GM18861 (cell line): ENCODE measurements around the gene TRPM5.

Experiments used
- ATAC-seq: cut with Tn5 transposase; IDR thresholded peaks from one replicate; pipeline ENCODE4 v1.9.1; 2021; ENCODE audit not compliant: unreplicated experiment

TRPM5 gene

DNA sequence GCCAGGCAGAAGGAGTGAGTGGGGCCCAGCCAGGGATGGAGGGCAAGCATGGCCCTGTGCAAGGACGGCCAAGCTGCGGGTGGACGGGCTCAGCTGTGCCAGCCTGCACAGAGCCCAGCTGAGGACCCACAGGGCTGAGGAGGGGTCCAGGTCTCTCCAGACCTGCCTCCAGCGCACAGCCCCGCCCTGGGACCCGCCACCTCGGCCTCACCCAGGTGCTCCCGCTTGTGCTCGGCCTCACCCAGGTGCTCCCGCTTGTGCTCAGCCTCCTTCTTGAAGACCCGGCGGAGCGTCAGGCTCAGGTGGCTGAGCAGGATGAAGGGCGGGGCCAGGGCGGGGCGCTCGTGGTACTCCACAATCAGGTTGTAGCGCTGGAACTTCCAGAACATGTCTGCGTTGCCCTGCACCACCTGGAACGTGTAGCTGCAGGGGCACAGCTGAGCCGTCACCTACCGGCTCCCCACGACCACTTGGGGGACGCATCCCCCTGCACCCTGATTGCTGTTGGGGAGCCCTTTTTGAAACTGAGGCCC lies 37.4 kb downstream of the TRPM5 start:
- no peak for ATAC-seq

DNA sequence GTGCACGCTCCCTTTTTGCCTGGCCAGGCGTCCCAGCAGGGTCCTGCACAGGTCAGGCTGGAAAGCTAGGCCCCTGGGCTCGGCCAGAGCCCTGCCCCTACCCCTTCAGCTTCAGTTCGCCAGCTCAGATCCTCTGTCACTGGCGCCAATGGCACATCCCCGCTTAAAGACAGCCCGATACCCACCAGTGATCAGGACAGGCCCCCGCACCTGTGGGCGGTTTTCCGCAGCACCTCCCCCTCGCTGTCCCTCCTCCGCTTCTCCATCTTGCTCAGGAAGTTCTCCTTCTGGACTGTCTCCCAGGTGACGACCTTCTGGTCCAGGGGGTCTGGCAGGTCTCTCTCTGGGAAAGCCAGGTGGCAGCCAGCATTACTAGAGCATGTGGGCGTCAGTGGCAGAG lies 37.9 kb downstream of the TRPM5 start:
- no peak for ATAC-seq

DNA sequence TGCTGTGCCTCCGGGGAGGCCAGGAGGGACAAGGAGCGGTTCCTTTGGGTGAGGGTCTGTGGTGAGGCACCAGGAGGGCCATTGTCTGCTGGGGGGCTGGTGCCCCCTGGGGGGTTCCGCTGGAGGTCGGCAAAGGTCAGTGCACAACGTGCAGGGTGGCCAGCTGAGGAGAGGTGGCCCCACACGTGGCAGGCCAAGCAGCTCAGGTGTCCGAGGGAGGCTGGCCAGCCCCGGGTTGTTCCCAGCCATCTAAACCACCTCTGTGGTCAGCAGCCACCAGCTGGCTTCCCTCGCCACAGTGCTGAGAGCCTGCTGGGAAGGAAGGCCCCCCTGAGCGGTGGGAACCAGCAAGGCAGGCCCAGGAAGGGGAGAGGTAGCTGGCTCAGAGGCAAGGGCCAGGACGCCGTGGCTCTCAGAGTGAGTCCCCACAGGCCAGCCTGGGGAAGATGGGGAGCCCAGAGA lies 39.5 kb downstream of the TRPM5 start:
- ATAC-seq = no peak

DNA sequence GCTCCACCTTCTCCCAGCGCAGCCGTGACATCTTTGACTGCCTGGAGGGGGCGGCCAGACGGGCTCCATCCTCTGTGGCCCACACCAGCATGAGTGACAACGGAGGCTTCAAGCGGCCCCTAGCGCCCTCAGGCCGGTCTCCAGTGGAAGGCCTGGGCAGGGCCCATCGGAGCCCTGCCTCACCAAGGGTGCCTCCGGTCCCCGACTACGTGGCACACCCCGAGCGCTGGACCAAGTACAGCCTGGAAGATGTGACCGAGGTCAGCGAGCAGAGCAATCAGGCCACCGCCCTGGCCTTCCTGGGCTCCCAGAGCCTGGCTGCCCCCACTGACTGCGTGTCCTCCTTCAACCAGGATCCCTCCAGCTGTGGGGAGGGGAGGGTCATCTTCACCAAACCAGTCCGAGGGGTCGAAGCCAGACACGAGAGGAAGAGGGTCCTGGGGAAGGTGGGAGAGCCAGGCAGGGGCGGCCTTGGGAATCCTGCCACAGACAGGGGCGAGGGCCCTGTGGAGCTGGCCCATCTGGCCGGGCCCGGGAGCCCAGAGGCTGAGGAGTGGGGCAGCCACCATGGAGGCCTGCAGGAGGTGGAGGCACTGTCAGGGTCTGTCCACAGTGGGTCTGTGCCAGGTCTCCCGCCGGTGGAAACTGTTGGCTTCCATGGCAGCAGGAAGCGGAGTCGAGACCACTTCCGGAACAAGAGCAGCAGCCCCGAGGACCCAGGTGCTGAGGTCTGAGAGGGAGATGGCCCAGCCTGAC lies 41.2 kb downstream of the TRPM5 start:
- no peak for ATAC-seq

DNA sequence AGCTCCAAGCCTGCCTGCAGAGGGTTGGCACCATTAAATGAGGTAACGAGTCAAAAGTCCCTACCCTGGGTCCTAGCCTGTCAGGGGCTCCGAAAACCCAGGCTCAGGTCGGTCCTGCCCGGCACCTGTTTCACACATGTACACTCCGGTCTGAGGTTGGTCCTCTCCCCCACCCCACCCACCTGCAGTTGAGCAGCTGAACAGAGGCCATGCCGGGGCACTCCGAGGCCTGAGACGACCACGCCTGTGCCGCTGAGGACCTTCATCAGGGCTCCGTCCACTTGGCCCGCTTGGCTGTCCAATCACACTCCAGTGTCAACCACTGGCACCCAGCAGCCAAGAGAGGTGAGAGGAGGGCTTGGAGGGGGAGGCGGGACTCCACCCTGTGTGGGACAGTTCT lies 42.2 kb downstream of the TRPM5 start:
- no peak for ATAC-seq

DNA sequence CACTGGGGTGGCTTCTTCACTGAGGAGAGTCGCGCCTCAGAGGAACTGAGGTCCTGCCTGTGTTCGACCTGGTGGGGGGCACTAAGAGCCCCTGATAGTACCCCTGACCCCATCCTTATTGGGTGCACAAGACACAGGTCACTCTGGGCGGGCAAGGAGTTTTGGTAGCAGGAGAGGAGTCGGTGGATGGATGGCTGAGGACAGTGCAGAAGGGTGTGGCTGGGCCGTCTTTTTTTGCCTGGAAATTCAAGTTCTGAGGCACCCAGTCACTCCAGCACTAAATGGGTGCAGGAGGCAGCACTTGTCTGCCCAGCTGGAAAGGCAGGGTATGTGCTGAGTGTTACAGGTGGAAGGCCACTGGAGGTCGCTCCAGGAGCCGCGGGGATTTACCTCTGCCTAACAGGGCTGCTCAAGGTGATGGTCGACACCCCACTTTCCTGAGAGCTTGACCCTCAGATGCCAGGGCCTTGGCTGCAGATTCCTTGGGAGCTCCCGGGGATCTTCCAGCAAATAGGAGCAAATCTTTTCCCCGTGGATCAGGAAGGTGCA lies 42.8 kb downstream of the TRPM5 start:
- ATAC-seq = no peak

DNA sequence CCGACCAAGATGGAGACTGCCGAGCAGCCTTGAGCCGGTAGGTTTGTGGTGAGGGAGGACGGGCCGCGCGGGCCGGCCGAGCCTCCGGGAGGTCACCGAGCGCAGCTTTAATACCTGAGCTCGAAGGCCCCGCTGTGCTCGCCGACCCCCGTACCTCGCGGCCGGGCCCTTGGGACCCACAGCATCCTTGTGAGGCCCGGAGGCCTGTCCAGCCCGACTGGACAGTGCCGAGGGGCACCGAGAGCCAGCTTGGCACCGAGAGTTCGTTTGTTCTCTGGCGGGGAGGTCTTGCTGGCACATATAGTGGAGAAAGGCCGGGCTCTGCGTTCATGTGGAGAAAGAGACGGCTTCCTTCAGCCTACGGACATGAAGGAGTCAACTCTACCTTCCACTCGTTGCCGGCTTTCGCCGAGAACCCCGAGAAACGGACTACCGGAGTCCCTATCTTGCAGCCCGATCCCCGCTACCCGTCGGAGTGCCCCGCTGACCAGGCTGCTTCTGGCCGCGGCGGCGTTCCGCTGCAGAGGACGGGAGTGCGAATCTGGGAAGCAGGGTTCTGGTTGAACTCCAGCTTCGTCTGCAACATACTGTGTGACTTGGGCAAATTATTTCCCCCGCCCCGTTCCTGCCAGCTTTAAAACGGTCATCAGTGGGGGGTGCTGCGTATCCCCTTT lies 43.4 kb downstream of the TRPM5 start:
- peak; percentile 13 for ATAC-seq

DNA sequence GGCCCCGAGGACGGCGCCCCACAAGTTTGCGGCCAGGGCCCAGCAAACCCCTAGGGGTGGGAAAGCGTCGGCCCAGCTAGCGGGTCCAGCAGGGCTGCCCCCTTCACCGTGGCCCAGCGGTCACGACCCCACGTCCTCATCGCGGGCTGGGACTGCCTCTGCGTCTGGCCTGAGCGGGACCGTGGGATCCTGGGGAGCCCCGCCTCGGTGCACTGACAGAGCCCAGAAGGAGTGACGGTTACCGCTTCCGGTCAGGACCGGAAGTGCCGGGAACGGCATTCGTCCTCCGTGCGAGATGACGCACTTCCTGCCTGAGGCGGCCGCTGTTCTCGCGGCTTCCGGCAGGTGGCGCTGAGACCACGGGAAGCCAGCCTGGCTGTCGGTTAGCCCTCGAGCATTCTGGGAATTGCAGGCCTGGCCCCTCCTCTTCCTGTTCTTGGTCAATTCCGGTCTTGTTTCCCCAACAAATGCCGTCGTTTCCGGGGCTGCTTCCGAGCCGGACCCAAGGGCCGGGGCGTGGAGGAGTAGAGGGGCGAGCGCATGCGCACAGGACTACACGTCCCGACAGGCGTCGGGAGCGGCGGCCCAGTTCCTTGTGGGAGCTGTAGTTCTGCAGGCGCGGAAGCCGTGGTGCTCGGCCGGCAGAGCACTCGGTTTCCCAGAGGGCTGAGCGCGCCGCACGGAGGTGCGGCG lies 44.1 kb downstream of the TRPM5 start, which contains the start of gene TSSC4:
TSSC4 (plus strand) TSS at position 682 of the 693 bp plus-strand sequence. CDS start 1,884 bp downstream, outside the sequence.
- ATAC-seq = peak; percentile 70

DNA sequence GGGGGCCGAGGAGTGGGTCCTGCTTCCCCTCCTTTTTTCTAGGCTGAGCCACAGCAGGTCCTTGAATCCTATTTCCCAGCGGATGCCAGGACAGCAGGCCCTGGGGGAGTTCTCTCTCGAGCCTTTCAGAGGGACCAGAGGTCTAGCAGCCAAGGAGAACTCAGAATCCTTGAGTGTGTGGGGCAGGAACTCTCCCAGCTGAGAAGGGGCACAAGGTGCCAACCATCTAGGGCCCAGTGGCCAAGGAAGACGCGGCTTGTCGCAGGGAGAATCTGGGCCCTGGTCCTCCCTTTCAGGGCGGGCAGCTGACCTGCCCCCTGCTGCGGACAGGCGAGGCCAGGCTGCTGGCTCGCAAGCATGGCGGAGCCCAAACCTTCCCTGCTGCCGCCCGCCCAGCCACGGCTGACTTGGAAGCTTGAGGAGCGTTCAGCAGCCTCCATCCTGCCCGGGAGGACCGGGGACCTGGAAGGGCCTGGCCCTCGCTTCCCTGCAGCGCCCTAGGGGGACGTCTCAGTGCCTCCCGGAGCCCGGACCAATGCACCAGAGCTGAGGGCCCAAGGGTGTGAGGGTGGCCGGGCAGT lies 44.7 kb downstream of the TRPM5 start:
- peak; percentile 1 for ATAC-seq

DNA sequence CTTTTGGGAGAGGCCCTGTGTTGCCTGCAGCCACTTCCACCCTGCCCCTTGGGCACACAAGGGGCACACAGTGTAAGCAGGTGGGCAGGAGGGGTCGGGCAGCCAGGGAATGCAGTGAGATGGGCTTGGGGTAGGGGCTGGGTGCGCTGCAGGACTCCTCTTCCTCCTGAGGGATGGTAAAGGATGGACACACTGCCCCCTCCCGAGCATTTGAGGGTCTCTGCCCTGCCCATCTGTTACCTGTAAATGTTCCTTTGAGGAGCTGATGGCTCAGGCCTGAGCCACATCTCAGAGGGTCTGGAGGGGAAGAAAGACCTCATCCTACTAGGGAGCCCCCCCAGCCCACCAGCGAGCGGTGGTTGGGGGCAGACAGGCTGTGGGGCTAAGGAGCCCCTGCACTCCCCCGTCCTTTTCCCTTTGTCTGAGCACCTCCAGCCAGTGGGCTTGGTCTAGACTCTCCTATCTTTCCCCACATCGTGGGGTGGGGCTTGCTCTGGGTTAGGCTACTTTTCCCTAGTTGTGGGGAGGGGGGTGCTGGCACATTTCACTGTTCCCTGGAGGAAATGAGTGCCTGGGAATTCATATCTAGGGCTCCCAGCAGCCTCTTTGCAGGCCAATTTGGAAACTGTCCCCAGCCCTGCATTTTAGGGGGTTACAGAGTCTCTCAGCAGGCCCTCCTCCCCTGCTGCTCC lies 45.5 kb downstream of the TRPM5 start:
- no peak for ATAC-seq

DNA sequence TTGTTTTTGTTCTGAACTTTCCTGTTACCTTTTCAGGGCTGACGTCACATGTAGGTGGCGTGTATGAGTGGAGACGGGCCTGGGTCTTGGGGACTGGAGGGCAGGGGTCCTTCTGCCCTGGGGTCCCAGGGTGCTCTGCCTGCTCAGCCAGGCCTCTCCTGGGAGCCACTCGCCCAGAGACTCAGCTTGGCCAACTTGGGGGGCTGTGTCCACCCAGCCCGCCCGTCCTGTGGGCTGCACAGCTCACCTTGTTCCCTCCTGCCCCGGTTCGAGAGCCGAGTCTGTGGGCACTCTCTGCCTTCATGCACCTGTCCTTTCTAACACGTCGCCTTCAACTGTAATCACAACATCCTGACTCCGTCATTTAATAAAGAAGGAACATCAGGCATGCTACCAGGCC lies 47.3 kb downstream of the TRPM5 start:
- ATAC-seq = no peak

DNA sequence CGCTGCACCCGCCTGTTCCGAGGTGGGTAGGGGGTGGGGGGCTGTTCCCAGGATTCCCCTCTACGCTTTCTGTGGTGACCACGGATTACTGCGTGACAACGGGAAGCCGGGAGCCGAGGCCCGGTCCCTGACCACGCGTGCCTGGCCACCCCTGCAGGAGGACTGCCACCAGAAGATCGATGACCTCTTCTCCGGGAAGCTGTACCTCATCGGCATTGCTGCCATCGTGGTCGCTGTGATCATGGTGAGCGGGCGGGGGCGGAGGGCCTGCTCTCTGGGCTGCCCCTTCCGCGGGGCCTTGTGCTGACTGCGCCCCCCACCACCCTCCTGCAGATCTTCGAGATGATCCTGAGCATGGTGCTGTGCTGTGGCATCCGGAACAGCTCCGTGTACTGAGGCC lies 47.8 kb downstream of the TRPM5 start:
- no peak for ATAC-seq

DNA sequence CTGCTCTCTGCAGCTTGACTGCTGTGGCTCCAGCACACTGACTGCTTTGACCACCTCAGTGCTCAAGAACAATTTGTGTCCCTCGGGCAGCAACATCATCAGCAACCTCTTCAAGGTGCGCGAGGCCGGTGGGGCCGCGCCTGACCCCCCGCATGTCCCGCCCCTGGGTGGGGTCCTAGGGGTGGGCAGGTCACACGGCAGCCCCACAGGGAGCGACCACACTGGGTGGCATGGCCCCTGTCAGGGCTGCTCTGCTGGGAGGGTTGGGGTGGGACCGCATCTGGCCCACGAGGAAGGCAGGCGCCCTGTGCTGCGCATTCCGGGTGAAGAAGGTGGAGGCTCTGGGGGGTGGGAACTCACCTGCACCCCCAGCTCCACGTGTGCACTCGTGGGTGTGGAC lies 48.5 kb downstream of the TRPM5 start:
- ATAC-seq = no peak

DNA sequence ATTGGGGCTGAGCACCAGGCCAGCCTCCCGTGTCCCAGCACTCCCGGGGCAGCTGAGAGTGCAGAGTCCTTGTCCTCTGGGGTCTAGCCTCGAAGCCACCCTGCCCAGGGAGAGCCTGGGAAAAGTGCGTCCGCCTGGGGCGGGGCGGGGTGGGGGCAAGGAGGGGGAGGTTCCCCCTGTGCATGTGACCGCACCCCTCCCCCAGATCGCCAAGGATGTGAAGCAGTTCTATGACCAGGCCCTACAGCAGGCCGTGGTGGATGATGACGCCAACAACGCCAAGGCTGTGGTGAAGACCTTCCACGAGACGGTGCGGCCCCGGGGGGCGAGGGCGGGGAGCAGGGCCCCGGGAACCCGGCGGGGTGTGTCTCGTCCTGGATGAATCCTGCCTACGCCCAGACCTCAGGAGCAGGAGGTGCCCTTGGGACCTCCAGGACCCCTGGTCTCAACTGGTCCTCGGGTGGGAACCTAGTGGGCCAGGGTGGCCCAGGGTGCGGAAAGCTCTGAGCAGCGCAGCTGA lies 49.0 kb downstream of the TRPM5 start:
- ATAC-seq = no peak

DNA sequence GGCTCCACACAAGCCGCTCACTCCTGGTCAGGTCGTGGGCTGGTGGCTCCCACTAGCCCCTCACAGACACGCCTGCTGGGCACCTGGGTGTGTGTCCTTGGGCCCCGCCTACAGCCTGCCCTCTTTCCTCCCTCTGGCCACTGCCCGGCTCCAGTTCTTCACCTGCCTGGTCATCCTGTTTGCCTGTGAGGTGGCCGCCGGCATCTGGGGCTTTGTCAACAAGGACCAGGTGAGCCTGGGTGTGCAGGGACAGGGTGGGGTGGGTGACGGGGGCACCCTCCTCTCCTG lies 49.6 kb downstream of the TRPM5 start:
- ATAC-seq = no peak
